DOHH2 (cell line): ENCODE data around the gene KDM4C.

ENCODE experiments used
- CTCF ChIP-seq: fragments of 200-600 bp; sonication (generic); IDR thresholded peaks from one replicate; pipeline ENCODE4 v1.5.1; 2014; ENCODE audit warnings: antibody characterized with exemption, mild to moderate bottlenecking, low read depth, low read length; ENCODE audit not compliant: poor library complexity, severe bottlenecking
- EZH2phosphoT487 ChIP-seq: fragments of 200-600 bp; sonication (generic); IDR thresholded peaks from 2 replicates; pipeline ENCODE4 v1.6.1; 2017; ENCODE audit warnings: borderline replicate concordance, mild to moderate bottlenecking, antibody characterized with exemption, low read length, moderate library complexity, mixed read lengths

- TF ChIP-seq CTCF (no peak), EZH2phosphoT487 (no peak)
Observed at GRCh38 chr9:7093040-7093439, 335.3 kb downstream of the KDM4C start.
